PC-3 (cell line): Measurements from ENCODE around the gene IGLON5. TPM values are rescaled to one million over a fixed set of nuclear protein-coding genes. Genes with fewer than 3 reads are reported as not detected.

Experiments
- ATAC-seq: fragments of 200-7000 bp; cut with Tn5 transposase; 2 replicates; pipeline ENCODE4 v1.9.1; 2020; ENCODE audit warnings: mild to moderate bottlenecking, moderate library complexity
- BruUV-seq: library from RNA; stranded (reverse); fragments of 400-500 nt; replicated peaks from 2 replicates; lab custom pipeline; 2021; lab: Mats Ljungman, UMichigan
- CTCF ChIA-PET: fragments of 300-600 bp; sonication (Branson Sonifier 250); formaldehyde crosslinking; loops from one replicate; lab custom pipeline; 2022; ENCODE audit warnings: antibody characterized with exemption; lab: Charles Lee
- POLR2A ChIA-PET: fragments of 300-600 bp; sonication (Branson Sonifier 250); formaldehyde crosslinking; loops from one replicate; lab custom pipeline; 2022; ENCODE audit warnings: antibody characterized with exemption; ENCODE audit not compliant: unreplicated experiment; lab: Charles Lee
- DNase-seq: peaks from one replicate; pipeline ENCODE4 v3.0.0-alpha.2; 2015
- H2AFZ ChIP-seq: fragments of 300-600 bp; sonication (generic); 2 replicates; pipeline ENCODE4 v1.6.0; 2016; ENCODE audit warnings: antibody characterized with exemption, low read length
- H3F3A ChIP-seq: fragments of 300-600 bp; sonication (generic); one replicate; pipeline ENCODE4 v1.6.0; 2017; ENCODE audit warnings: antibody characterized with exemption, low read length, control low read depth, mild to moderate bottlenecking; ENCODE audit not compliant: unreplicated experiment
- H3K27ac ChIP-seq: fragments of 300-600 bp; sonication (generic); 2 replicates; pipeline ENCODE4 v1.5.1; 2016; ENCODE audit warnings: mild to moderate bottlenecking, low read length
- H3K27me3 ChIP-seq: fragments of 300-600 bp; sonication (generic); 2 replicates; pipeline ENCODE4 v1.6.1; 2016; ENCODE audit warnings: low read length, mixed read lengths
- H3K36me3 ChIP-seq: fragments of 300-600 bp; sonication (generic); 2 replicates; pipeline ENCODE4 v1.6.1; 2016; ENCODE audit warnings: low read depth, mixed run types, low read length, mixed read lengths
- H3K4me1 ChIP-seq: fragments of 300-600 bp; sonication (generic); 2 replicates; pipeline ENCODE4 v1.5.1; 2016; ENCODE audit warnings: low read length; ENCODE audit not compliant: insufficient read depth
- H3K4me2 ChIP-seq: fragments of 300-600 bp; sonication (generic); 2 replicates; pipeline ENCODE4 v1.6.0; 2016; ENCODE audit warnings: low read length
- H3K4me3 ChIP-seq: fragments of 300-600 bp; sonication (generic); 2 replicates; pipeline ENCODE4 v1.5.1; 2016; ENCODE audit warnings: mild to moderate bottlenecking, low read length, mixed read lengths
- H3K79me2 ChIP-seq: fragments of 300-600 bp; sonication (generic); 2 replicates; pipeline ENCODE4 v1.6.1; 2017; ENCODE audit warnings: low read length, mixed read lengths
- H3K9ac ChIP-seq: fragments of 300-600 bp; sonication (generic); 2 replicates; pipeline ENCODE4 v1.6.0; 2016; ENCODE audit warnings: mild to moderate bottlenecking, low read length
- H3K9me2 ChIP-seq: fragments of 300-600 bp; sonication (generic); replicated peaks from 2 replicates; pipeline ENCODE4 v1.6.1; 2016; ENCODE audit warnings: mixed run types, low read length, mixed read lengths
- H3K9me3 ChIP-seq: fragments of 300-600 bp; sonication (generic); 2 replicates; pipeline ENCODE4 v1.6.1; 2016; ENCODE audit warnings: low read length, mixed read lengths
- H4K20me1 ChIP-seq: fragments of 300-600 bp; sonication (generic); 2 replicates; pipeline ENCODE4 v1.6.1; 2016; ENCODE audit warnings: low read length, mixed read lengths
- EZH2 ChIP-seq: fragments of 300-600 bp; sonication (generic); IDR thresholded peaks from one replicate; pipeline ENCODE4 v1.6.1; 2017; ENCODE audit warnings: antibody characterized with exemption, mild to moderate bottlenecking, low read length; ENCODE audit not compliant: unreplicated experiment
- EZH2phosphoT487 ChIP-seq: fragments of 300-600 bp; sonication (generic); IDR thresholded peaks from 2 replicates; pipeline ENCODE4 v1.6.1; 2018; ENCODE audit warnings: mild to moderate bottlenecking, antibody characterized with exemption, low read length, borderline replicate concordance
- intact Hi-C: fragments of 100-400 bp; cut with micrococcal nuclease; formaldehyde crosslinking; loops from 2 replicates; pipeline ENCODE4 v1.9.0; 2023
- total RNA-seq: library from RNA; depleted of rRNA; stranded (reverse); fragments of >200 nt; gene quantifications from 2 replicates; pipeline ENCODE4 v1.2.3, GENCODE V29; 2014
- TF ChIP-seq, protein P1 (sequence below): fragments of 300-600 bp; sonication (generic); conservative IDR thresholded peaks from 2 replicates; pipeline ENCODE4 v1.5.1; 2017; ENCODE audit warnings: antibody characterized with exemption, low read depth, mild to moderate bottlenecking, low read length

IGLON5 gene
- total RNA-seq, 1 experiment from 2014 or later = not detected

GRCh38 chr19:51323481-51324166 is 12.2 kb downstream of the IGLON5 start:
- no peak overlapping the region for H3K4me2 ChIP-seq
- H3K9me2 ChIP-seq = no peaks in the 10 kb centered on the region
- ChIA-PET POLR2A (no interaction called here), CTCF (no interaction called here)
- H3K9me3 ChIP-seq = no peaks in the 10 kb centered on the region
- H3K9ac ChIP-seq = no peak overlapping the region
- H3K4me3 ChIP-seq = no peak overlapping the region
- BruUV-seq = no TSS peak
- peaks cover 24% of the 10 kb centered on the region for H3K27me3 ChIP-seq
- H3K27ac ChIP-seq = no peak overlapping the region
- no peaks in the 10 kb centered on the region for H4K20me1 ChIP-seq
- no peak overlapping the region for H2AFZ ChIP-seq
- H3F3A ChIP-seq = no peaks in the 10 kb centered on the region
- ATAC-seq (no peak), DNase-seq (no peak)
- TF ChIP-seq EZH2 (no peak), EZH2phosphoT487 (no peak)
- TF ChIP-seq, protein P1, sequence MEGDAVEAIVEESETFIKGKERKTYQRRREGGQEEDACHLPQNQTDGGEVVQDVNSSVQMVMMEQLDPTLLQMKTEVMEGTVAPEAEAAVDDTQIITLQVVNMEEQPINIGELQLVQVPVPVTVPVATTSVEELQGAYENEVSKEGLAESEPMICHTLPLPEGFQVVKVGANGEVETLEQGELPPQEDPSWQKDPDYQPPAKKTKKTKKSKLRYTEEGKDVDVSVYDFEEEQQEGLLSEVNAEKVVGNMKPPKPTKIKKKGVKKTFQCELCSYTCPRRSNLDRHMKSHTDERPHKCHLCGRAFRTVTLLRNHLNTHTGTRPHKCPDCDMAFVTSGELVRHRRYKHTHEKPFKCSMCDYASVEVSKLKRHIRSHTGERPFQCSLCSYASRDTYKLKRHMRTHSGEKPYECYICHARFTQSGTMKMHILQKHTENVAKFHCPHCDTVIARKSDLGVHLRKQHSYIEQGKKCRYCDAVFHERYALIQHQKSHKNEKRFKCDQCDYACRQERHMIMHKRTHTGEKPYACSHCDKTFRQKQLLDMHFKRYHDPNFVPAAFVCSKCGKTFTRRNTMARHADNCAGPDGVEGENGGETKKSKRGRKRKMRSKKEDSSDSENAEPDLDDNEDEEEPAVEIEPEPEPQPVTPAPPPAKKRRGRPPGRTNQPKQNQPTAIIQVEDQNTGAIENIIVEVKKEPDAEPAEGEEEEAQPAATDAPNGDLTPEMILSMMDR = no peak
- H3K79me2 ChIP-seq = no peaks in the 10 kb centered on the region
- H3K4me1 ChIP-seq = no peaks in the 10 kb centered on the region
- intact Hi-C loops = no loop called here
- H3K36me3 ChIP-seq = no peaks in the 10 kb centered on the region

DNA sequence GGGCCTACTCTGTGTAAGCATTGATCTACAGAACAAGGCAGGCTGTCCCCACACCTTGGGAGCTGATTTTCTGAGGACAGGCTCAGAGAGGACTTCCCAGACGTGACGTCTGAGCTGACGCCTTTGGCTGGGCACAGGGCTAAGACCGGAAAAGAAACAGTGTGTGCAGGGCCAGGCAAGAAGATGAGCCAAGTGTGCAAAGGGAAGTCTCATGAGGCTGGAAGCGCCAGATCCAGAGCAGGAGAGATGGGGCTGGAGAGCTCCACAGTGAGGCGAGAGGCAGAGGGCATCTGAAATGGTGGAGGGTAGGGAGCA is 12.7 kb downstream of the IGLON5 start:
- Histone ChIP-seq H3K36me3 (no peaks in the 10 kb centered on the region), H3K9me3 (no peaks in the 10 kb centered on the region), H3K27ac (no peak overlapping the region), H3F3A (no peaks in the 10 kb centered on the region), H3K4me2 (no peak overlapping the region), H3K9me2 (no peaks in the 10 kb centered on the region), H3K27me3 (peaks cover 19% of the 10 kb centered on the region), H3K79me2 (no peaks in the 10 kb centered on the region), H3K4me1 (no peaks in the 10 kb centered on the region), H3K9ac (no peak overlapping the region), H3K4me3 (no peak overlapping the region), H4K20me1 (no peaks in the 10 kb centered on the region), H2AFZ (no peak overlapping the region)
- BruUV-seq = no TSS peak
- CTCF ChIA-PET = no interaction called here
- ATAC-seq (no peak), DNase-seq (no peak)
- intact Hi-C loops = no loop called here
- TF ChIP-seq, protein P1 = no peak
- TF ChIP-seq EZH2phosphoT487 (no peak), EZH2 (no peak)
- POLR2A ChIA-PET = no interaction called here

- CTCF ChIA-PET = no interaction called here
- Histone ChIP-seq H3K27me3 (peaks cover 16% of the 10 kb centered on the region), H2AFZ (no peak overlapping the region), H3K27ac (no peak overlapping the region), H3K36me3 (no peaks in the 10 kb centered on the region), H3K4me2 (no peak overlapping the region), H3K9me3 (no peaks in the 10 kb centered on the region), H3K79me2 (no peaks in the 10 kb centered on the region), H3K4me3 (no peak overlapping the region), H4K20me1 (no peaks in the 10 kb centered on the region), H3F3A (no peaks in the 10 kb centered on the region), H3K4me1 (no peaks in the 10 kb centered on the region), H3K9ac (no peak overlapping the region), H3K9me2 (no peaks in the 10 kb centered on the region)
- POLR2A ChIA-PET = no interaction called here
- DNase-seq (no peak), ATAC-seq (no peak)
- intact Hi-C loops = no loop called here
- TF ChIP-seq EZH2 (no peak), EZH2phosphoT487 (no peak)
- TF ChIP-seq, protein P1 = no peak
- no TSS peak for BruUV-seq
Observed at GRCh38 chr19:51325161-51325976, 13.9 kb downstream of the IGLON5 start.
